HG03139 (cell line): ENCODE results near the gene AFF1.
"Not testable (repeated sequence)": the region's sequence is repeated elsewhere in the genome, so short reads cannot be mapped to it uniquely, and the experiment has no call there.

ENCODE experiments used
- ATAC-seq: cut with Tn5 transposase; IDR thresholded peaks from one replicate; pipeline ENCODE4 v1.9.1; 2021; ENCODE audit not compliant: unreplicated experiment

The AFF1 gene

GRCh38 chr4:87053802-87054767 lies 119.3 kb downstream of the AFF1 start:
- no peak for ATAC-seq

DNA sequence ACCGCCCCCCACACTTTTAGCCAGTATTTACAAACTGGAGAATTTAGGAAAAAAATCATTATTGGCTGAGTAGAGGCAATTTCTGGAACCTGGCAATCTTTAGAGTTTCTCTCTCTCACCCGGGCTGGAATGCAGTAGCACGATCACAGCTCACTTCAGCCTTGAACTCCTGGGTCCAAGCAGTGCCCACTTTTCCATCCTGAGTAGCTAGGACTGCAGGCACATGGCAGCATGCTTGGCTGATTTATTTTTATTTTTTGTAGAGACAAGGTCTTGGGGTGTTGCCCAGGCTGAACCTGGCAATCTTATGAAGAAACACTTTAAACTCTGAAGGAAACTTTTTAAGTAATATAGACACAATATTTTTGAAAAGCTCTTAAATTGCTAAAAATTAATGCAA lies 120.1 kb downstream of the AFF1 start:
- ATAC-seq: no peak

GRCh38 chr4:87055311-87055710 lies 120.5 kb downstream of the AFF1 start:
- ATAC-seq: no peak

DNA sequence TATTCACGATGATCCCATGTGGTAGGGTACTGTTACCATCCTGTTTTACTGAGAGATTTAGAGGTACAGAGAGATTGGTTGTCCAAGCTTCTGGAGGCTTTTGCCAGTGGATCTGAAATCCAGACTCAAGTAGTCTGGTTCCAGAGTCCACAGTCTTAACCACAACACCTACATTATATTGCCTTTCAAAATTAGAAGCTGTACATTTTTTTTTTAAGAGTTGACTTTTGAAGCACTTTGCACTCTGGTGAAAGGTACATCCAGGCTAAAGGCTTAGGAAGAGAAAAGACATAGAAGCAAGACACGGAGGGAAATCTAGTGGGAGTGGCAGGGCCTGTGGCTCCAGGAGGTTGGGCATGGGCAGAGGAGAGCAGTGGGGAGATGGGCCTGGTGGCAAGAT lies 122.1 kb downstream of the AFF1 start:
- no peak for ATAC-seq

- ATAC-seq: no peak
These were observed 123.1 kb downstream of the AFF1 start for GRCh38 chr4:87057835-87058355.

DNA sequence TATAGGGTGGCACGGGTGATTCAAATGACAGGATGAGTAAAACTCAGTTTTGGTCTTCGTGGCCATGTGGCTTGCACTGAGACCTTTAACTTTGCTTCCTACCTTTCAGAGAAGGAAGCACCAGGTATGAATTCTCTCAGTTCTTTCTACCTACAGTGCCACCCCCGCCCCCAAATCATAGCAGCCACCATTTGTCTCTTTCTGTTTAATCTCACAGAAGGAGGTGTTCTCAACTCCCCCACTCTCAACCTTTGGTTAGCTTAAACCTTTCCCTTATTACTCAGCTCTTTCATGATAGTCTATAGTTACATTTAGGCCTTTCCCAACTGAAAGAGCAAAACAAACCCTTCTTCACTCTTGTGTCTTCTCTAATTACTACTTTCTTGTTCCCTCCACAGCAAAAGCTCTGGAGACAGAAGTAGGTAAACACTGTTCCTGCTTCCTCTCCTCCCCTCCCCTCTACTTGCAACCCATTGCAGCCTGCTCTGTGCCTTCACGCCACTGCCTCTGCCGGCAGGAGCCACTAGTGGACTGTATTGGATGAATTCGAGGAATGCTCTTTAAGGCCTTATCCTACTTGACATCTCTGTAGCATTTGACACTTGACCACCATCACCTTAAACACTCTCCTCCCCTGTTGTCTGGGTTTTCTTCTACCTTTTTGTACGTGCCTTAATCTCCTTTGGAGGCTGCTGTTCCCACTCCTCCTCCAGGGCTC lies 123.7 kb downstream of the AFF1 start:
- no peak for ATAC-seq

GRCh38 chr4:87060957-87061356 lies 126.1 kb downstream of the AFF1 start:
- ATAC-seq: no peak

DNA sequence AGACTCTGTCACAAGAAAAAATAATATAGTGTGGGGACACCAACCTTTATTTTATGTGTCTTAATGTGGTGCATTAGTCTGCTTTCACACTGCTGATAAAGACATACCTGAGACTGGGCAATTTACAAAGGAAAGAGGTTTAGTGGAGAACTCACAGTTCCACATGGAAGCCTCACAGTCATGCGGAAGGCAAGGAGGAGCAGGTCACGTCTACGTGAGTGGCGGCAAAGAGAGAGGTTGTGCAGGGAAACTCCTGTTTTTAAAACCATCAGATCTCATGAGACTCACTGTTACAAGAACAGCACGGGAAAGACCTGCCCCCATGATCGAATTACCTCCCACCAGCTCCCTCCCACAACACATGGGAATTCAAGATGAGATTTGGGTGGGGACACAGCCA lies 130.2 kb downstream of the AFF1 start:
- no peak for ATAC-seq

GRCh38 chr4:87066403-87067123 lies 131.8 kb downstream of the AFF1 start:
- ATAC-seq: no peak

GRCh38 chr4:87067124-87067885 lies 132.5 kb downstream of the AFF1 start:
- ATAC-seq: no peak

- no peak for ATAC-seq
These were observed 133.8 kb downstream of the AFF1 start for GRCh38 chr4:87068583-87069021.

GRCh38 chr4:87069037-87069742 lies 134.4 kb downstream of the AFF1 start:
- ATAC-seq: no peak

GRCh38 chr4:87071401-87071800 lies 136.6 kb downstream of the AFF1 start:
- ATAC-seq: no peak

DNA sequence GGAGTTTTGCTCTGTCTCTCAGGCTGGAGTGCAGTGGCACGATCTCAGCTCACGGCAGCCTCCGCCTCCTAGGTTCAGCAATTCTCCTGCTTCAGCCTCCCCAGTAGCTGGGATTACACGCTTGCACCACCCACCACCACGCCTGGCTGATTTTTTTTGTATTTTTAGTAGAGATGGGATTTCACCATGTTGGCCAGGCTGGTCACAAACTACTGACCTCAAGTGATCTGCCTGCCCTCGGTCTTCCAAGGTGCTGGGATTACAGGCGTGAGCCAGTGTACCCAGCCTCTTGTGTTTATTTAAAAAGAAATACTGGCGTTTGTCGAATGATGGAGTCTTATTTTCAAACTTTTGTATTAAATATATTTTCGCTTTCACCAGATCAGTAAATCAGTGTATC lies 137.7 kb downstream of the AFF1 start:
- ATAC-seq: not testable (repeated sequence)

DNA sequence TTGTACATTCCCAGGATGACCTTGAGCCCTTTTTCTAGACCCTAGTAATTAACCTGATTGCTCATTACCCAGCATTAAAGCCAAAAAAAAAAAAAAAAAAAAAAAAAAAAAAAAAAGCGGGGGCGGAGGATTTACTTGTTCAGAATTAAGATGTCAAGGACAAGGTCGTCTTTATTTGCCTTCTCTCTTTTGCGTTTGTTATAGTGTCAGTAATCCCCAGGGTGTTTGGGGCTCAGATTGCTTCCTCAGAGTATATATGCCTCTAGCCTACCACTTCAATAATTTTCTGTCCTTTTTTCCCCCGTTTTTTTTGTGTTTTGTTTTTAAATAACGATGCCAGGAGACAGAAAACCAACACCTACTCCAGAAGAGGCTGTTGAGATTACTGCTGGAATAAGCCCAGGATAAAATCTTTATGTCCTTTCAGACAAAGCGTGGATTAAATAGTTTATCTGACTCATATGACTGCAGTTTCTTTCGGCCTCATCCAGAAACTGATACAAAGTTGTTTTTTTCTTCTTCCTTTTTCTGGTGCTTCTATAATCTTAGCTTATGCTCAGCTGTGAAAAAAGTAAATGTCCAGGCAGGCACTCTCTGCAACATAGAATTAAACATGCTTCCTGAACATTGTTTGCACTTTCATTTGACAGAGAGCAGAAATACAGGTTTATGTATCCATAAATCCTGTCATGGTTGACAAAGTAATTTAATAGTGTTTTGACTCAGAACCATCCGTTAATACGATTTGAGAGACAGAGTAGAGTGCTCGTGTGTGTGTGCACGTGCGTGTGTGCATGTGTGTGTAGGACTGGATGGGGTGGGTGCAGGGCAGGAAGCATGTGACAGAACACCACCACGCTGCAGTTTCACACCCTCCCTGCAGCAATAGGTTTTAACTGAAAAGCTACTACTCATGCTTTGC lies 138.6 kb downstream of the AFF1 start:
- ATAC-seq: peak; percentile 88

GRCh38 chr4:87074121-87074488 lies 139.3 kb downstream of the AFF1 start:
- peak; percentile 24 for ATAC-seq

GRCh38 chr4:87075876-87076275 lies 141.1 kb downstream of the AFF1 start:
- no peak for ATAC-seq

DNA sequence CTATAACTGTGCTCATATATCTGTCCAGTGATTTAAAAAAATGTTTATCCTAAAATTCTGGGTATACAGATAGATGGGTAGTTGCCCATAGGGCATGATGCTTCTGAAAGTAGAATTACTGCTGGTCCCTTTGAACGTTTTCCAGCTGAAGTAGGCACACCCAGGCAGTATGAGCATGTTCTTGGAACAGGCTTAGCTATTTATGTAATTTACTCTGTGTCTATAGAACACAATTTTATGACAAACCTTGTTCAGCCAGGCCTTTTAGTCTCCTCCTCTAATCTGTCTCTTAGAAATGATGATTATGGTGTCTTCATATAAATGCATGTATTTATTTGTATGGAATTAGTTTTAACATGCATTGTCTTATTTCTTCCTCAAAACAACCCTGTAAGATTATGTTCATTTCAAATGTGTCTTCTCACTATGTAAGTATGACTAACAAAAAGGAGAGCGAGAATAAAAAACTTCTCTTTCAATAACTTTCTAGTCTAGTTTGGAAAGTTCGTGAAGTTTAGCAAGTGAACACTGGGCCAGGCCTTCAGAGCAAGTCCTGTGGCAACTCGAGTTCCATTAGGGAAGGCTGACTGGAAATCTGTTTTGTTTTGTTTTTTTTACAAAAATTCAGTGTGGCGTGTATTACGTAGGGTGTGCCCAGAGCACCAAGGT lies 142.0 kb downstream of the AFF1 start:
- no peak for ATAC-seq
